Chondrocyte (in vitro differentiated cells): Measurements from ENCODE around the gene APBB2. TPM values are rescaled to one million over a fixed set of nuclear protein-coding genes. Genes with fewer than 3 reads are reported as not detected.

ENCODE experiments used
- DNase-seq: peaks from one replicate; pipeline ENCODE4 v3.0.0; 2021; ENCODE audit warnings: mixed read lengths, low spot score
- H3K27ac Mint-ChIP-seq: one replicate; pipeline ENCODE4 v1.8.0; 2021; ENCODE audit warnings: mild to moderate bottlenecking, moderate library complexity, mixed read lengths; ENCODE audit not compliant: unreplicated experiment
- H3K27me3 Mint-ChIP-seq: 2 replicates; pipeline ENCODE4 v1.8.0; 2021; ENCODE audit warnings: low read depth, mixed read lengths
- H3K36me3 Mint-ChIP-seq: 2 replicates; pipeline ENCODE4 v1.8.0; 2021; ENCODE audit warnings: low read depth, mixed read lengths
- H3K4me1 Mint-ChIP-seq: 2 replicates; pipeline ENCODE4 v1.8.0; 2021; ENCODE audit warnings: low read depth, mild to moderate bottlenecking, mixed read lengths
- H3K4me3 Mint-ChIP-seq: one replicate; pipeline ENCODE4 v1.8.0; 2021; ENCODE audit warnings: mild to moderate bottlenecking, moderate library complexity, mixed read lengths; ENCODE audit not compliant: unreplicated experiment
- H3K9me3 Mint-ChIP-seq: 2 replicates; pipeline ENCODE4 v1.8.0; 2021; ENCODE audit warnings: low read depth, mixed read lengths
- total RNA-seq: library from RNA; stranded (reverse); gene quantifications from 3 replicates; pipeline ENCODE4 v1.2.1, GENCODE V29; 2021
- TF ChIP-seq, protein P1 (sequence below): fragments of 200-600 bp; sonication (generic); IDR thresholded peaks from 2 replicates; pipeline ENCODE4 v1.5.0; 2021; ENCODE audit warnings: antibody characterized with exemption, mild to moderate bottlenecking, moderate library complexity

Gene APBB2
- total RNA-seq, 1 donor from 2014 or later = 119 TPM

DNA sequence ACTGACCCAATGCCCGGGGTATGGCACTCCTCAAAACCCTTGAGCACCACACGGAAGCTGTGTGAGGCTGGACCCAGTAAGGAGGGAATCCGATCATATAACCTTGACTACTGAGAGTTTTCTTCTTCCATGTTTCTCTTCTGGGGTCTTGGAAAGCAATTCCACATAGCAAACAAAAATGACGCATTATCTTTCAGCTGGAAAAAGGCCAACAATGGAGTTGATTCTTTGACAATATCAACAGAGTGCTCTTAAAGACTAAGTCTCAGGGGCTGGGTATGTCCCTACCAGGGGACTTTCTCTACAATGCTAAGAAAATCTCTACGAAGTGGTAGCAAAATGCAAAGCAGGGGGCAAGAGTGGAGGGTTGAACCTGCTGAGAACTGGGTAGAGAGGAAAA lies 276.0 kb downstream of the APBB2 start:
- H3K4me1 Mint-ChIP-seq = peaks cover 52% of the 10 kb centered on the region
- H3K27ac Mint-ChIP-seq = peak overlapping the region; percentile 60
- TF ChIP-seq, protein P1, sequence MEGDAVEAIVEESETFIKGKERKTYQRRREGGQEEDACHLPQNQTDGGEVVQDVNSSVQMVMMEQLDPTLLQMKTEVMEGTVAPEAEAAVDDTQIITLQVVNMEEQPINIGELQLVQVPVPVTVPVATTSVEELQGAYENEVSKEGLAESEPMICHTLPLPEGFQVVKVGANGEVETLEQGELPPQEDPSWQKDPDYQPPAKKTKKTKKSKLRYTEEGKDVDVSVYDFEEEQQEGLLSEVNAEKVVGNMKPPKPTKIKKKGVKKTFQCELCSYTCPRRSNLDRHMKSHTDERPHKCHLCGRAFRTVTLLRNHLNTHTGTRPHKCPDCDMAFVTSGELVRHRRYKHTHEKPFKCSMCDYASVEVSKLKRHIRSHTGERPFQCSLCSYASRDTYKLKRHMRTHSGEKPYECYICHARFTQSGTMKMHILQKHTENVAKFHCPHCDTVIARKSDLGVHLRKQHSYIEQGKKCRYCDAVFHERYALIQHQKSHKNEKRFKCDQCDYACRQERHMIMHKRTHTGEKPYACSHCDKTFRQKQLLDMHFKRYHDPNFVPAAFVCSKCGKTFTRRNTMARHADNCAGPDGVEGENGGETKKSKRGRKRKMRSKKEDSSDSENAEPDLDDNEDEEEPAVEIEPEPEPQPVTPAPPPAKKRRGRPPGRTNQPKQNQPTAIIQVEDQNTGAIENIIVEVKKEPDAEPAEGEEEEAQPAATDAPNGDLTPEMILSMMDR = no peak

DNA sequence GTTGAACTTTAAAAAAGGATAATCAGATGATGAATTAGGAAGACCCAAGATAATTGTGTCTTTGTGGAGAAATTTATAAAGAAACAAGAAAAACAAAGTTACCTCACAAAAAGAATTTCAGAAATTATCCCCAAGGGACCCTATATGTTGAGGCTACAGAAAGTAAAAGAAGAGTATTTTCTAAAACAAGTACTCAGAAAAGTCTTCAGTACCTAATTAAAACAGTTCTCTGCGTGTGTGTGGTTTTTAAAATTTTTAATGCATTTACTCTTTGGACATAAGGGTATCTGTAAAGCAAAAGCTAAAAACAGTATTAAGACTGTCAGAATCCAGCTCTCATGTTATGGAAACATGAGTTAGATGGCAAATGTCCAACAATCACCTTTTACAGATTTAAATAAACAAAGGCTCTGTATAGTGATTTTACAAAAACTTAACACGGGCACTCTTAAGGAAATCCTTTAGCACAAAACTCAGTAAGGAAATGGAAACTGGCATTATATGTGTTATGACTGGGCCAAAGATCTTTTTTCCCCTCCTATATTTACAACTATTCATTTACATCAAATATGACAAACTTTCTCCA lies 277.1 kb downstream of the APBB2 start:
- Mint-ChIP-seq H3K27me3 (no peaks in the 10 kb centered on the region), H3K4me3 (no peak overlapping the region), H3K9me3 (no peaks in the 10 kb centered on the region), H3K27ac (peak overlapping the region; percentile 60), H3K36me3 (peaks cover 27% of the 10 kb centered on the region), H3K4me1 (peaks cover 48% of the 10 kb centered on the region)
- TF ChIP-seq, protein P1 = no peak
- DNase-seq = no peak

More for the DNA sequence above, 276.0 kb downstream of the APBB2 start:
- Mint-ChIP-seq H3K4me3 (no peak overlapping the region), H3K27me3 (no peaks in the 10 kb centered on the region), H3K36me3 (peaks cover 31% of the 10 kb centered on the region), H3K9me3 (no peaks in the 10 kb centered on the region)
- no peak for DNase-seq

DNA sequence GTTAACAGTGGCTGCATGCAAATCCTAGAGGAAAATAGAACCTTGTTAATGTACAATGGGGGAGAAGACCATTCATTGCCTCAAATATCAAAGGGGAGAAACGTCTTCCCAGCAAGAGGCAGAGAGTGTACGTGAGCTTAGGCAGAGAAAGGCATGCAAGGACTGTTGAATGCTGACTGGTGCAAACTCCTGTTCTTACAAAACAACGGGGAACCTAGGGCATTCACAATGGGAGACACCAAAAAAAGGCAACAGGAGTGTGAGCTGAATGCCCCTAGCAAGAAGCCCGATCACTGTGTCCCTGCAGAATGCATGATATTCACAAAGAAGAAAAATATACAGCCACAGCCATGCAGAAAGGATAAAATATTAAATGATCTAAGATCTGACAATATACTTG lies 279.7 kb downstream of the APBB2 start:
- peaks cover 39% of the 10 kb centered on the region for H3K4me1 Mint-ChIP-seq

DNA sequence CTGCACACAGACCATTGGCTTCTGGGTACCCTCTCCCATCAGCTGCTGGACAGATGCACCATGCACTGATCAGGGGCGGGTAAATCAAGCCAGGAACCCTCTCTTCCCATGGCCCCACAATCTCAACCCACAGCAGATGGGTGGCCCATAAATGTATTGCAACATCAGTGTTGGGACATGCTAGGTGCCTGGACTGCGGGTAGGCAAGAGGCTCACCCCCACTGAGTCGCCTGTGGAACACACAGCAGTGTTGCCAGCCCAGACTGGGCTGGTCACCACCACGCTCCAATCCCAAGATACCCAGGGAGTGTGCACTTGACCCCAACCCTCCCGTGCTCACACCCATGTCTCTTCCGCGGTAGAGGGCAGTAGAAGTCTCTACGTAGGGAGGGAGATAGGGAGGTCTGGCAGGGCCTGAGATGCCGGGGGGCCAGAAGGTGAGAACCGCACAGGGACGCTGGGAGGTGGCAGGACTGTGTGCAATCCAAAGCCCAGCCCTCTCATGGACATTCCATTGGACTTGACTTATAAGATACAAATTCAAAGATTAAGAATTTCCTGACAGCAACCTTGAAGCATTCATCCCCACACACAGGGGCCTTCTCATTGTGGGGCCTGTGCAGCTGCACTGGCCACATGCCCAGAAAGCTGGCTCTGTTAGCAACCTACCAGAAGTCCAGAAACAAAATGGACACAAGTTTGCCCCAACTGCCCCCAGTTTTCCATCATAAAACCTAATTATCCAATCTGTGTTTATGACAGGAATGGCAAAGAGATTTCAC lies 280.9 kb downstream of the APBB2 start:
- Mint-ChIP-seq H3K4me1 (peaks cover 33% of the 10 kb centered on the region), H3K27ac (no peak overlapping the region), H3K27me3 (no peaks in the 10 kb centered on the region), H3K36me3 (peaks cover 20% of the 10 kb centered on the region), H3K4me3 (no peak overlapping the region), H3K9me3 (no peaks in the 10 kb centered on the region)
- no peak for DNase-seq
- TF ChIP-seq, protein P1 = no peak

More for the DNA sequence above, 279.7 kb downstream of the APBB2 start:
- DNase-seq = no peak
- no peak overlapping the region for H3K27ac Mint-ChIP-seq
- H3K9me3 Mint-ChIP-seq = no peaks in the 10 kb centered on the region
- TF ChIP-seq, protein P1 = no peak
- H3K4me3 Mint-ChIP-seq = no peak overlapping the region
- peaks cover 22% of the 10 kb centered on the region for H3K36me3 Mint-ChIP-seq
- H3K27me3 Mint-ChIP-seq = no peaks in the 10 kb centered on the region

DNA sequence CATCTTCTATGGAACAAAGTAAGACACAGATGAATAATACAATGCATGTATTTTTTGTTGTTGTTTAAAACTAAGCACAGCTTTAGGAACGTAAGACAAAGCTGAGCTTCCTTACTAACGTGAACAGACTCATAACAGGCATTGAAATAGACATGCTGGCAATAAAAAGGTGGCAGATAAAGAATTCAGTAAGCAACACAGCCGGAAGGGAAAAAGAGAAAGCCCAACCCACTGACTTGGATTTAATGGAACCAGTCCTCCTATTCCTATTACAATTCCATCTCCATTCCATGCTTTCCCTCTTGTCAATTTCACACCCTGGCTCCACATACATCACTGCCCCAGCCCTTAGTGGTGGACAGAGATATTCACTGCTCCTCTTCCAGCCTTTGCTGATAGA lies 282.5 kb downstream of the APBB2 start:
- Mint-ChIP-seq H3K4me3 (no peak overlapping the region), H3K27me3 (no peaks in the 10 kb centered on the region), H3K36me3 (peaks cover 18% of the 10 kb centered on the region), H3K9me3 (no peaks in the 10 kb centered on the region), H3K27ac (no peak overlapping the region), H3K4me1 (peaks cover 28% of the 10 kb centered on the region)
- TF ChIP-seq, protein P1 = no peak
- DNase-seq = no peak
